ENCODE results near the gene UBE3A.

DNA sequence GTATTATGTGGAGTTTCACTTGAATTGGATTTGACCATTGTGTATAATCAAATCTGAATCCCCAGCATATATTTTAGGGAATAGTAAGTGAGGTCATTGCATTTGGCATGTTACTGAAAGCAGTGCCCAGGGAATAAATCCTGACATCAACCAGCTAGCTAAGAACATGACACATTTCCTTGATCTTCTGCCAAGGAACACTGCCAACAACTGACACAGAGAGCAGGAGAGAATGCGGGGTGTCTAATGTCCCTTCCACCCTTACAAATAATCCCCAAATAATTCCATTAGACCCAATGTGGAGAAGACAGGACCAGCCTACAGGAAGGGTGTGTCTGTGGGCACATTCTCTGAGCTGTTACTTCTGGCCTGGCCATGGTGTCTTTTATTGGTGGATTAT lies 30.6 kb upstream of the UBE3A start:
- TF ChIP-seq POLR2AphosphoS5 (IDR thresholded peaks at IDR 0.05; ENCODE audit: low read depth, low read length) (no peak), TAF1 (IDR thresholded peaks at IDR 0.05; ENCODE audit: borderline replicate concordance, insufficient read depth, low read length) (no peak), FOXP2 (optimal IDR thresholded peaks at IDR 0.05; ENCODE audit: borderline replicate concordance, extremely low read depth, extremely low read length, insufficient read depth) (no peak)

Data from PFSK-1 (cell line).